Activated naive CD8-positive, alpha-beta T cell treated with anti-CD3 and anti-CD28 coated beads, Interleukin-2, amount 50 U/mL, for 24 hours (primary cell): ENCODE results near the gene LRRC55.

Source experiments
- ATAC-seq: fragments of 150-1000 bp; cut with Tn5 transposase; one replicate; pipeline ENCODE4 v1.10.0; 2021
- DNase-seq: peaks from one replicate; pipeline ENCODE4 v3.0.0; 2021
- H3K27ac Mint-ChIP-seq: one replicate; pipeline ENCODE4 v1.8.0; 2021; ENCODE audit warnings: mild to moderate bottlenecking, mixed read lengths
- H3K27me3 Mint-ChIP-seq: one replicate; pipeline ENCODE4 v1.8.0; 2021; ENCODE audit warnings: mixed read lengths
- H3K36me3 Mint-ChIP-seq: one replicate; pipeline ENCODE4 v1.8.0; 2021; ENCODE audit warnings: low read depth, mixed read lengths
- H3K4me1 Mint-ChIP-seq: one replicate; pipeline ENCODE4 v1.8.0; 2021; ENCODE audit warnings: mixed read lengths
- H3K4me3 Mint-ChIP-seq: one replicate; pipeline ENCODE4 v1.8.0; 2021; ENCODE audit warnings: mild to moderate bottlenecking, moderate library complexity, mixed read lengths
- H3K9me3 Mint-ChIP-seq: one replicate; pipeline ENCODE4 v1.8.0; 2021; ENCODE audit warnings: mixed read lengths

Gene LRRC55, protein sequence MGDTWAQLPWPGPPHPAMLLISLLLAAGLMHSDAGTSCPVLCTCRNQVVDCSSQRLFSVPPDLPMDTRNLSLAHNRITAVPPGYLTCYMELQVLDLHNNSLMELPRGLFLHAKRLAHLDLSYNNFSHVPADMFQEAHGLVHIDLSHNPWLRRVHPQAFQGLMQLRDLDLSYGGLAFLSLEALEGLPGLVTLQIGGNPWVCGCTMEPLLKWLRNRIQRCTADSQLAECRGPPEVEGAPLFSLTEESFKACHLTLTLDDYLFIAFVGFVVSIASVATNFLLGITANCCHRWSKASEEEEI

DNA sequence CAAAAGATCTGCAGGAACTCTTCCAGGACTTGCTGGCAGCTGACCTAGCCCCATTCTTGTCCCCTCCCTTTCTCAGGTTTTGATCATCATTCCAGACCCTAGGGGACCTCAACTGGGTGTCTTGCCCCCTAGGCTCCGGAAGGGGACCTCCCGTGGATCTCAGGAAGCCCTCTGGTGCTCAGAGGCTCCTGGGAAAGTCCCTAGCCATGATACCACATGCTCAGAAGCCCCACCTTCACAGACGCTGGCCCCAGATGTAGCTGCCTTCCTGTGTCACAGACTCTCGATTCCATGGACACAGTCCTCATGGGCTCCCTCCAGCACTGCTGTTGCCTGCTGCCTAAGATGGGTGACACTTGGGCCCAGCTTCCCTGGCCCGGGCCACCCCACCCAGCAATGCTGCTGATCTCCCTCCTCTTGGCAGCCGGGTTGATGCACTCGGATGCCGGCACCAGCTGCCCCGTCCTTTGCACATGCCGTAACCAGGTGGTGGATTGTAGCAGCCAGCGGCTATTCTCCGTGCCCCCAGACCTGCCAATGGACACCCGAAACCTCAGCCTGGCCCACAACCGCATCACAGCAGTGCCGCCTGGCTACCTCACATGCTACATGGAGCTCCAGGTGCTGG, at the start of gene LRRC55:
Gene LRRC55, plus strand, starts transcription at position 276 of the 628 bp plus-strand sequence. Its CDS starts 70 bp downstream, at position 346.
- H3K9me3 Mint-ChIP-seq, result no peaks in the 10 kb centered on the region
- H3K27me3 Mint-ChIP-seq, result peaks cover 30% of the 10 kb centered on the region
- no peaks in the 10 kb centered on the region for H3K4me1 Mint-ChIP-seq
- H3K27ac Mint-ChIP-seq, result no peak within 1 kb of the TSS
- H3K4me3 Mint-ChIP-seq, result no peak within 1 kb of the TSS
- ATAC-seq (no peak), DNase-seq (no peak)
- H3K36me3 Mint-ChIP-seq, result no peaks in the 10 kb centered on the region

DNA sequence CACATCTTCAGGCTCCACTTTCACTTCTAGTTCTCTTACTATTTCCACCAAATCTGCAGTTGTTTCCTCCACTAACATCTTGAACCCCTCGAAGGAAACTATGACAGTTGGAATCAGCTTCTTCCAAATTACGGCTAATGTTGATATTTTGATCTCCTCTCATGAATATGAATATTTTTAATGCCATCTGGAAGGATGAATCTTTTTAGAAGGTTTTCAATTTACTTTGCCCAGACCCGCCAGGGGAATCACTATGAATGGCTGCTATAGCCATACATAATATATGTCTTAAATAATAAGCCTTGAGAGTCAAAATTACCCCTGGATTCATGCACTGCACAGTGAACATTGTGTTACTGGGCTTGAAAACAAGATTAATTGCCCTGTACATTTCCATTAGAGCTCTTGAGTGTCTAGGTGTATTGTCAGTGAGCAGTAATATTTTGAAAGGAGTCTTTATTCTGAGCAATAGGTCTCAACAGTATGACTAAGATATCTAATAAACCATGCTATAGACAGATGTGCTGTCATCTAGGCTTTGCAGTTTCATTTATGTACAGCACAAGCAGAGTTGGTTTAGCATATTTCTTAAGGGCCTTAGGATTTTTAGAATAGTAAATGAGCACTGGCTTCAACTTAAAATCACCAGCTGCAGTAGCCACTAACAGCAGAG, 48.3 kb upstream of the LRRC55 start:
- no peaks in the 10 kb centered on the region for H3K36me3 Mint-ChIP-seq
- H3K27ac Mint-ChIP-seq, result no peak overlapping the region
- H3K4me3 Mint-ChIP-seq, result no peak overlapping the region
- H3K9me3 Mint-ChIP-seq, result no peaks in the 10 kb centered on the region
- DNase-seq (no peak), ATAC-seq (no peak)
- no peaks in the 10 kb centered on the region for H3K4me1 Mint-ChIP-seq
- H3K27me3 Mint-ChIP-seq, result peaks cover 2% of the 10 kb centered on the region

DNA sequence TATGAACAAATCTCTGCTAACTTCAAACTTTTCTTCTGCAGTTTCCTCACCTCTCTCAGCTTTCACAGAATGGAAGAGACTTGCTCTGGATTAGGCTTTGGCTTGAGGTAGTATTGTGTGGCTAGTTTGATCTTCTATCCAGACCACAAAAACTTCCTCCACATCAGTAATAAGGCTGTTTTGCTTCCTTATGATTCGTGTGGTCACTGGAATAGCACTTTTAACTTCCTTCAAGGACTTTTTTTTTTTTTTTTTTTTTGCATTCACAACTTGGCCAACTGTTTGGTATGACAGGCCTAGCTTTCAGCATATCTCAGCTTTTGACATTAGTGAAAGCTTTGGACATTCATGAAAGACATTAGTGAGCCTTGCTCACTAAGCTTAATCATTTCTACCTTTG, 47.5 kb upstream of the LRRC55 start:
- Mint-ChIP-seq H3K4me1 (no peaks in the 10 kb centered on the region), H3K27me3 (peaks cover 1% of the 10 kb centered on the region), H3K36me3 (no peaks in the 10 kb centered on the region), H3K4me3 (no peak overlapping the region), H3K27ac (no peak overlapping the region), H3K9me3 (no peaks in the 10 kb centered on the region)
- ATAC-seq (no peak), DNase-seq (no peak)

DNA sequence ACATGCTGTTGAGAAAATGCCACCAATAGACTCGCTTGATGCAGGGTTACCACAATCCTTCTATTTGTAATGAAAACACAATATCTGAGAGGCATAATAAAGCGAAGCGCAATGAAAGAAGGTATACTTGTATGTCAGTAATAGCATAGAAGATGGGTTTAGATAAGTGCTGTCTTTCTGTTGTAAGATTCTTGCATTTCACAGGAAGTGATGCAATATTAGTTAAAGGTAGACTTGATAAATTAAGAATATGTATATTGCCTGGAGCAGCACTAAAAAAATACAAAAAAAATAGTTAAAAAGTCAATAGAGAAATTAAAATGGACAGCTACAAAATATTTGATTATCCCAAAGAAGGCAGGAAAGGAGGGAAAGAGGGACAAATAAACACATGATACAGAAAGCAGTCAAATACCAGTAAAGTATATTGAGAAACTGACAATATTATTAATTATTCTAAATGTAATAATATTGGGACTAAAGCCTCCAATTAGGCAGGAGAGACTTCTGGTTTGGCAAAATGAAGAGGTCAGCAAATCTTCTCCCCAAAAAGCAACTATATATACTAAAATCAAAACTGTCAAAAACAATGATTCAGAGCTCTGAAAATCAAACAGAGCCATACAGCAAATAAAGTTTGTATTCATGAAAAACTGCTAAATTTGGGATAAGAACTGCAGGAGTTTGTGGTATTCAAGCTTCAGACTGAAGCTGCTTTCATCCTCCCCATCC, 46.6 kb upstream of the LRRC55 start:
- H3K27me3 Mint-ChIP-seq, result peaks cover 1% of the 10 kb centered on the region
- ATAC-seq (no peak), DNase-seq (no peak)
- H3K27ac Mint-ChIP-seq, result no peak overlapping the region
- no peak overlapping the region for H3K4me3 Mint-ChIP-seq
- no peaks in the 10 kb centered on the region for H3K4me1 Mint-ChIP-seq
- no peaks in the 10 kb centered on the region for H3K9me3 Mint-ChIP-seq
- H3K36me3 Mint-ChIP-seq, result no peaks in the 10 kb centered on the region

DNA sequence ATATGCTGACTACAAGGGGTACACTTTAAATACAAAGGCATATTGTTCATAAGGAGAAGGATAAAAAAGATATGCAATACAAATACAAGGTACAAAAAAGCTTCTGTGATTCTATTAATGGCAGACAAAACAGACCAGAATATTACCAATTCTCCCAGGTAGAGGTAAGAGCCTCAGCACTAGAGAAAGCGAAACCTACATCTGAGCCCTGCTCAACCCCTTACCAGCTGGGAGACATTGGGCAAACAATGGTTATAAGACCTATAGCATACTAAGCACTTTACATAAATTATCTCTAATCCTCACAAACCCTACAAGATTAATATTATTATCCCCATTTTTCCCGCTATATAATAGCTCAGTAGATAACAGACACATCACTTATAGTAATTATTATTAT, 41.2 kb upstream of the LRRC55 start:
- ATAC-seq (no peak), DNase-seq (no peak)
- Mint-ChIP-seq H3K9me3 (no peaks in the 10 kb centered on the region), H3K36me3 (no peaks in the 10 kb centered on the region), H3K4me1 (no peaks in the 10 kb centered on the region), H3K27me3 (peaks cover 2% of the 10 kb centered on the region), H3K4me3 (no peak overlapping the region), H3K27ac (no peak overlapping the region)

DNA sequence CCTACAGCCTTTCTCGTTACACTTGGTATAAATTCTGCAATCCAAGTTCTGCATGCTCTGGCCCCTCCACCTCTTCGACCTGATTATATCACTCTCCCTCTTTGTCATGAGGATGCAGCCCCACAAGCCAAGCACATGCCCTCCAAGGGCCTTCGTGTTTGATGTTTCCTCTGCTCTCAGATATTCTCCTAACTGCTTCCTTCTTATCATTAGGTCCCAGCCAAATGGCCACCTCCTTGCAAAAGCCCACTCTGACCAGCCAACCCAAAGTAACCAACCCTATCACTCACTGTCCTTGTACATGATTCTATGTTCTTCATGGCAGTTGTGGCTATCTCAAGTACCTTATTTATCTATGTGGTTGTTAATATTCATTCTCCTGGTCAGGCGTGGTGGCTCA, 38.3 kb upstream of the LRRC55 start:
- H3K27me3 Mint-ChIP-seq, result peaks cover 4% of the 10 kb centered on the region
- no peaks in the 10 kb centered on the region for H3K4me1 Mint-ChIP-seq
- H3K4me3 Mint-ChIP-seq, result no peak overlapping the region
- no peak for ATAC-seq
- H3K9me3 Mint-ChIP-seq, result no peaks in the 10 kb centered on the region
- H3K27ac Mint-ChIP-seq, result no peak overlapping the region
- no peak for DNase-seq
- no peaks in the 10 kb centered on the region for H3K36me3 Mint-ChIP-seq

DNA sequence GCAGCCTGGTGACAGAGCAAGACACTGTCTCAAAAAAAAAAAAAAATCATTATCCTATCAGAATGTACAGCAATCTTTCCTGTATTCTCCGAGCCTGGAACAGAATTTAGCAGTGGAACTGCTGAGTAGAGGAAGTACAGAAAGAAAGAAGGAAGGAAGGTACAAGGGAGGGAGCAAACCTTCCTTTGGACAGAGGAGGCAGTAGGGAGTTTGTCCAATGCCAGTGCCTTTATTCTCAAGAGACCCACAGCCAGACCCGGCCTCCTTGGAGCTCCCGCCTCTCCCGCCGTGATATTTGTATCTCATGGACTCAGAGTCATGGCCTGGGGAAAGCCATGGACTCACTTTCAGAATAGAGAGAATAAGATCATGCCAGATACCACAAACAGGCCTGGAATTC, 37.7 kb upstream of the LRRC55 start:
- H3K4me1 Mint-ChIP-seq, result no peaks in the 10 kb centered on the region
- no peak for DNase-seq
- ATAC-seq, result no peak
- no peaks in the 10 kb centered on the region for H3K9me3 Mint-ChIP-seq
- no peak overlapping the region for H3K27ac Mint-ChIP-seq
- no peaks in the 10 kb centered on the region for H3K36me3 Mint-ChIP-seq
- H3K4me3 Mint-ChIP-seq, result no peak overlapping the region
- H3K27me3 Mint-ChIP-seq, result peaks cover 5% of the 10 kb centered on the region

DNA sequence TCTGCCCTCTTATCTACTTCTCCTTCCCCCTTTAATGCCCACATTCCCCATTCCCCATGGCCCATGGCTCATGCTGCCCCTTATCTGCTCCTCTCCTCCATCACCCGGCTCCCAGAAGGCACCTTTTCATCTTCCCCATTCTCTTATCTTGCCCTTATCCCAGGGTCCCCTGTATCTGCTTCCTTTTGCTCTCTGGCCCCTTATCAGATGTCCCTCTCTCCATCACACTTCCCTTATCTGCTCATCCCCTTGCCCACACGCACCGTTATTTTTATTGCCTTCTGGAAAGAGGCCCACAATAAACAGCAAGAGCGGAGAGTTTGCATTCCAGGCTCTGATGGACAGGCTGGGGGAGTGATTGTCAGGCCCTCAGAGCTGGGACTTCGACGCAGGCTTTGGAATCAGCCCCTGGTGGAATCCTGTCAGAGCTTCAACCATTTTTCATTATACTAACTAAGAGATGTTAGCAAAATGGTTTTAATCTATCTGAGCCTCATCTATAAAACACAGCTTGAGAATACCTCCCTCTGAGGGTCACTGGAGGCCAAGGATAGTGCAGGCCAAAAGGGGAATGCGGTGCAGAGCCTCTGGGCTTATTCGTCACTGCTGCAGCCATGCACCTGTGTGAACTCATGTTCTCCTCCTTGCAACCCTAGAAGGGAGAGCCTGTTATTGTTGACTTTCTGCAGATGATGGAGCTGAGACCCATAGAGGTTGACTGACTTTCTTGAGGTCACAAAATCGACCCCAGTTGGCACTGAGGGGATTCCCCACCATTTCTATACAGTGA, 37.0 kb upstream of the LRRC55 start:
- no peaks in the 10 kb centered on the region for H3K9me3 Mint-ChIP-seq
- H3K36me3 Mint-ChIP-seq, result no peaks in the 10 kb centered on the region
- H3K4me1 Mint-ChIP-seq, result no peaks in the 10 kb centered on the region
- no peak overlapping the region for H3K4me3 Mint-ChIP-seq
- ATAC-seq, result no peak
- H3K27me3 Mint-ChIP-seq, result peaks cover 6% of the 10 kb centered on the region
- DNase-seq, result no peak
- no peak overlapping the region for H3K27ac Mint-ChIP-seq

DNA sequence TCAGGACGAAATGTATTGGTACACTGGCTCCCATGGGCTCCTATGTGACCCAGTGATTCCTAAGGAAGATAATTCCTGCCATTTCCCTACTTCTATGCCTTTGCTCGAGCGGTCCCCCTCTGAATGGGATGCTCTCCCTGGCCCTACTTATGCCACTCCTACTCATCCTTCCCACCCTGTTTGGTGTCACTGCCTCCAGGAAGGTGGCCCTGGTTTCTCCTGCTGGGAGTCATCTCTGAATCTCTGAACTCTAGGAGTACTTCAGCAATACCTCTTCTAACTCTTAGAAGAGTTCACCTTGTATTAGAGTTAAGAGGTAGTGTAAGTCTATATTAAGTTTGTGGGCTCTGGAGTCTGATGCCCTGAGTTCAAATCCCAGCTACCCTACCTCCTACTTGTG, 35.5 kb upstream of the LRRC55 start:
- Mint-ChIP-seq H3K27ac (no peak overlapping the region), H3K4me3 (no peak overlapping the region), H3K9me3 (no peaks in the 10 kb centered on the region), H3K4me1 (no peaks in the 10 kb centered on the region), H3K36me3 (no peaks in the 10 kb centered on the region), H3K27me3 (peaks cover 6% of the 10 kb centered on the region)
- ATAC-seq (no peak), DNase-seq (no peak)

DNA sequence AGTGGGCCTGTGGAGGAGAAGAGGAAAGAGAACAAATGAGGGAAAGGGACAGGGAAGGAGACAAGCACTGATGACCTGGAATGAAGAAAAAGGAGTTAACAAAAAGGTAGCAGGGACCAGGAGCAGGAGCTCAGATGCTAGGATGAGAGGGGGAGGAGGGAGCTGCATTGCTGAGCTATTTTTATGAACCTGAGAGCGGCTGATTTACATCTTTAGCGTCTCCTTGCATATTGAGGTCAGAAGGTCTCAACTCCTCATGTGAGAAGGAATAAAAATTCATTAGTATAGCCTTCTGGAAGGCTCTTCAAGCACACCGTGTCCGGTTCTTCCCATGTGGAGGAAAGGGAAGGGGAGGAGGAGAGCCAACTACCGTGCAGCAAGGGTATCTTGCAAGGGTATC, 33.1 kb upstream of the LRRC55 start:
- Mint-ChIP-seq H3K27ac (no peak overlapping the region), H3K36me3 (no peaks in the 10 kb centered on the region), H3K27me3 (peaks cover 9% of the 10 kb centered on the region), H3K9me3 (no peaks in the 10 kb centered on the region), H3K4me1 (no peaks in the 10 kb centered on the region), H3K4me3 (no peak overlapping the region)
- ATAC-seq (no peak), DNase-seq (no peak)

DNA sequence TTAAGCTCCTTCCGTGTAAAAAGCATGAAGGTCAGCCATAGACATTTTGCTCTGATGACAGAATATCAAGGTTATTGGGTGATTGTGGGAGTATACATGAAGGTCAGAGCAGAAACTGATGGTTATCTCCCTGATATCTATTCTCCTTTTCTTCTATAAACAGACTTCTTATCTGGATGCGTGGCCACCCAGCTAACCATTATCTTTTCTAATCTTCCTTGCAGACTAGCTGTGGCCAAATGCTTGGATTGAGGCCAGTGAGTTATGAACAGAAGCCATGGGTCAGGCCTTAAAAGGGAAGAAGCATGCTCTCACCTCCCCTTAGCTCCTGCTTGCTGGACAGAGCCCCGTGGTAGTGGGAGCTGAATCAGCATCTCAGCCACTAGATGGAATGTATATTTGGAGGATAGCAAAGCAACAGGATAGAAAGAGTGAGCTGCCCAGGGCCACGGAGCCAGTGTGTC, 31.3 kb upstream of the LRRC55 start:
- Mint-ChIP-seq H3K27me3 (peaks cover 12% of the 10 kb centered on the region), H3K9me3 (no peaks in the 10 kb centered on the region), H3K4me3 (no peak overlapping the region), H3K27ac (no peak overlapping the region), H3K36me3 (no peaks in the 10 kb centered on the region), H3K4me1 (no peaks in the 10 kb centered on the region)
- ATAC-seq (no peak), DNase-seq (no peak)

DNA sequence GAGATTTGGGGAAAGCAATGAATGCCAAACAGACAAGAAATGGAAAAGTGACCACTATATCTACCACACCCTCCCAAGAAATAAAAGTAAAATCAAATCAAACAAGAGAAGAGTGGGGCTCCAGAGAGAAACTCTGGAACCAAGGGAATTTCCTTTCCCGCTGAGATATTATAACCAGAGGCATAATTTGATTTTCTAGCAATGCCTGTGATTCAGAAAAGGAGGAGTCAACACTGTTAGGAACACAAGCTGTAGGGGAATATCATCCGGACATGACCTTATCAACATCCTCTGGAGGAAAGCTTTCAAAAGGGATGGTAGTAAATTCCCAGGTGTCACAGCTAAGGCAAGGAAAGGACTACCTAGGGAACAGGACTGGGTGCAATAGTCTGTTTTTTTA, 29.6 kb upstream of the LRRC55 start:
- no peaks in the 10 kb centered on the region for H3K9me3 Mint-ChIP-seq
- ATAC-seq, result no peak
- H3K36me3 Mint-ChIP-seq, result no peaks in the 10 kb centered on the region
- H3K27ac Mint-ChIP-seq, result no peak overlapping the region
- H3K4me1 Mint-ChIP-seq, result no peaks in the 10 kb centered on the region
- no peak for DNase-seq
- peaks cover 16% of the 10 kb centered on the region for H3K27me3 Mint-ChIP-seq
- no peak overlapping the region for H3K4me3 Mint-ChIP-seq

DNA sequence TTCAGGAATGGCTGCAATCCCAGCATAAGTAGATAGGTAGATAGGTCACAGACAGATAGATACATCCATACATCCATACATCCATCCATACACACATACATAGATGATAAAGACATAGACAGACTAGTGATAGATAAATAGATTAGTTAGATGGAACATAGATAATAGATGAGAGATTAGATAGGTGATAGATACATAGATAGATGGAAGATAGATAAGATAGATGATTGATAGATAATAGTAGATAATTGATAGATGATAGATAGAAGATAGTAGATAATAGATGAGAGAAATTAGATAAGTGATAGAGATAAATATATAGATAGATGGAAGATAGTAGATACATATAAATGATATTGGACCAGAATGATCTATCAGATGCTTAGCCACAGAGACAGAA, 28.3 kb upstream of the LRRC55 start:
- Mint-ChIP-seq H3K27ac (no peak overlapping the region), H3K27me3 (peaks cover 14% of the 10 kb centered on the region), H3K4me3 (no peak overlapping the region), H3K36me3 (no peaks in the 10 kb centered on the region), H3K4me1 (no peaks in the 10 kb centered on the region), H3K9me3 (no peaks in the 10 kb centered on the region)
- no peak for ATAC-seq
- DNase-seq, result no peak

DNA sequence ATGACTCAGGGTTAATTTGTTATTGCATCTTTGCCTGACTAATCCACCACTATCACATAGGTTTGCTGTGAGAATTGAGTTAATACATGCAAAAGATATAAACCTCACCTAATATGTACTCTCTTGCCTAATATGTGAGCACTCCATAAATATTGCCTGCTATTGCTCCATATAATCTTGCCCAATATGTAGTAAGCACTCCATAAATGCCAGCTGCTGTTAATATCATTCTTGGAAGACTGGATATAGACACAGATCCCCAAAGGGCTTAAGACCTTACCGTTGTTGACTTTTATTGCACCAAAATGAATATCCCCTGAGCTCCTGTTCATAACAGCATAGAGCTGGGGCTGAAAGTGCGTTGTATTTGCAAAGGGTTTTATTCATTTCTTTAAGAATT, 27.0 kb upstream of the LRRC55 start:
- H3K9me3 Mint-ChIP-seq, result no peaks in the 10 kb centered on the region
- H3K27ac Mint-ChIP-seq, result no peak overlapping the region
- H3K4me1 Mint-ChIP-seq, result no peaks in the 10 kb centered on the region
- no peaks in the 10 kb centered on the region for H3K36me3 Mint-ChIP-seq
- ATAC-seq (no peak), DNase-seq (no peak)
- H3K4me3 Mint-ChIP-seq, result no peak overlapping the region
- H3K27me3 Mint-ChIP-seq, result peaks cover 12% of the 10 kb centered on the region
